Measurements from ENCODE around the gene SEMA3A.
"Not testable (repeated sequence)": the region's sequence is repeated elsewhere in the genome, so short reads cannot be mapped to it uniquely, and the experiment has no call there.

SEMA3A gene

GRCh38 chr7:84058311-84059076 is 136.1 kb downstream of the SEMA3A start:
- no peak for DNase-seq

GRCh38 chr7:84057576-84057975 is 137.0 kb downstream of the SEMA3A start:
- DNase-seq = no peak

- DNase-seq = no peak
Observed at GRCh38 chr7:84055904-84056605, 138.5 kb downstream of the SEMA3A start.

DNA sequence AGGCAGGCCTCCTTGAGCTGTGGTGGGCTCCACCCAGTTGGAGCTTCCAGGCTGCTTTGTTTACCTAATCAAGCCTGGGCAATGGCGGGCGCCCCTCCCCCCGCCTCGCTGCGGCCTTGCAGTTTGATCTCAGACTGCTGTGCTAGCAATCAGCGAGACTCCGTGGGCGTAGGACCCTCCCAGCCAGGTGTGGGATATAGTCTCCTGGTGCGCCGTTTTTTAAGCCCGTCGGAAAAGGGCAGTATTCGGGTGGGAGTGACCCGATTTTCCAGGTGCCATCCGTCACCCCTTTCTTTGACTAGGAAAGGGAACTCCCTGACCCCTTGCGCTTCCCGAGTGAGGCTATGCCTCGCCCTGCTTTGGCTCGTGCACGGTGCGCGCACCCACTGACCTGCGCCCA is 139.4 kb downstream of the SEMA3A start:
- DNase-seq = not testable (repeated sequence)

- DNase-seq = no peak
Observed at GRCh38 chr7:84049071-84049836, 145.3 kb downstream of the SEMA3A start.

DNA sequence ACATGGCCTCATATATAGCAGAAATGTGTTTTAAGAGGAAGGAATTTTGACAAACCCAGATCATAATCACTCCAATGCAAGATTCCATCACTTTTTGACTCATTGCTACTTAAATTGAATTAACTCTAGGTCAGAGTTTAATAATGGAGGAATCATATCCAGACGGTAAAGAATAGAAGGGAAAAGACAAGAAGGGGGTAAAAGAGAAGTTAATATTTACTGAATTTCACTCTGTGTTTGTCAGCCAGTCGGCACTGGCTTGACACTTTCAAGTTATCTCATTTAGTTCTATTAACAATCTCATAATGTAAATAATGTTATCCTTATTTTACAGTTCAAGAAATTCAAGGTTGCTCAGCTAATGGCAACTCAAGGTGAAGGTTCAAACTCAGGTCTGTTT is 147.5 kb downstream of the SEMA3A start:
- DNase-seq = no peak

GRCh38 chr7:84044834-84045233 is 149.8 kb downstream of the SEMA3A start:
- DNase-seq = no peak

DNA sequence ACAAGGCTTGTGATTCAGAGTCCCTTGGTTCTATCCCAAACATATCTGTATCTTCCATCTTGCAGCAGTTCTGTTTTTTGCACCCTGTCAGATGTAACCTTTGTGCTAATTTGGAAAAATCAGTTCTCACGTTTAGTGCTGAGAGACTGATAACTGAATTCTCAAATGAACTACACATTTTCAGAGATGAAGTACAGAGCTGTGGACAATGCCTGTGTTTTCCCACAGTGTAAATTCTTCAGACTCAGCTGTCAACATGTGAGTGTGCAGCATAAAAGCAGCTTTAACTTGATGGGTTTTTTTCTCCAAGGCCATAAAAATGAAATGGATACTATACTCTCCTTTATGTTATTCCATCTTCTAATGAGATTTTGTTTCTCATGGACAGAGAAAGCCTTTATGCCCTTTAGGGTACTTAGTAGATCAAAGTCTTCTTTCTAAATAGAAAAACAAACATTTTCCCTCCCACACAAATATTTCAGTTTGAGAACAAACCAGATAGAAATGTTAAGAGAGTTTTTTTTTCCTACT is 150.9 kb downstream of the SEMA3A start:
- no peak for DNase-seq

- DNase-seq = no peak
Observed at GRCh38 chr7:84042110-84042539, 152.5 kb downstream of the SEMA3A start.

- no peak for DNase-seq
Observed at GRCh38 chr7:84041649-84042048, 152.9 kb downstream of the SEMA3A start.

DNA sequence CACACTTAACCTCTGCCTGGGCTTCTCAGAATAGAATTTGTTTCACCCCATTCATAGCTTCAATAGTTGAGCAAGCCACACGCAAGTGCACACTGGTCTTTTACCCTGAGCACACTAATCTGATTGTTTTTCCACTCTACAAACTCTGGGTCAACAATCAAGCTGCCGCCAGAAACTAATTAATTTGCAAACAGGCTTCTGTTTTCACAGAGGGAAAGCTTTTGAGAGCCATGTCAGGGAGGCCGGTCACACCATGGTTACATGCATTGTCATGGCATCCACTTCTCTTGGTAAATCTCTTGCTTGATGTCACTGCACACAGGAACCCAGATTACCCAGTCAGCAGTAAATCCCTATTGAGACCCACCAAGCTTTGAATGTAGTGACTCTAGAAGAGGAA is 154.2 kb downstream of the SEMA3A start:
- DNase-seq = no peak

DNA sequence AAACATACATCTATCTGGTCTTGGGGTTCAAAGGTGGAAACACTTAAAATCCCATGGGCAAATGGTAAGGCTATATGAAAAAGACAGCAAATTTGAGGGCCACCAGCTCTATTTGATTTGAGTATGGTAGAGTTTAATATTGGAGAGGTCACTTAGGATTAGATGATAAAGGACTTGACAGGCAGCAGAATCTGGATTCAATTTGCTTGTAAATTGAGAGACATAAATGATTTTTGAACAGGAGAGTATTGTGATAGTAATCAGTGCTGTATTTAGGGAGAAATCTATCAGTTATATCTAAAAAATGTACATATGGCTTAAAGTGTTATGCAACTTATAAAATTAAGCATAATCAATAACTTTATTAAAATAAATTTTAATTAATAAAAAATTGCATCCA is 155.2 kb downstream of the SEMA3A start:
- no peak for DNase-seq

DNA sequence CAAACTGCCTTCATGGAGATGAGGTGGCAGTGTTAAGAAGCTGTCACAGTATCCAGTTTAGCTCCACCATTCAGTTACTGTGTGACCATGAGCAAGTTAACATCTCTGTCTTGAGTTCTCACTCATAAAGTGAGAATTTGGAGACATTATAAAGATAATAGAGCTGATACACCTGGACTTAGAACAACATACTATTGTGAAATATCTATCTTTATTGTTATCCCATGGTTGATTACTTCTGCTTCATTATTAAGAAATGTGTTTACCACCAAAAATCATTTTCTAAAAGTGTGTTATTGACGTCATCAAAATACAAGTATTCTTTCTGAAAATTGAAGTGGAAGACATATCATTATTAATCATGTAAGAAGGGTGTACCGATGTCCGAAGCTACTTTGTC is 166.9 kb downstream of the SEMA3A start:
- no peak for DNase-seq

DNA sequence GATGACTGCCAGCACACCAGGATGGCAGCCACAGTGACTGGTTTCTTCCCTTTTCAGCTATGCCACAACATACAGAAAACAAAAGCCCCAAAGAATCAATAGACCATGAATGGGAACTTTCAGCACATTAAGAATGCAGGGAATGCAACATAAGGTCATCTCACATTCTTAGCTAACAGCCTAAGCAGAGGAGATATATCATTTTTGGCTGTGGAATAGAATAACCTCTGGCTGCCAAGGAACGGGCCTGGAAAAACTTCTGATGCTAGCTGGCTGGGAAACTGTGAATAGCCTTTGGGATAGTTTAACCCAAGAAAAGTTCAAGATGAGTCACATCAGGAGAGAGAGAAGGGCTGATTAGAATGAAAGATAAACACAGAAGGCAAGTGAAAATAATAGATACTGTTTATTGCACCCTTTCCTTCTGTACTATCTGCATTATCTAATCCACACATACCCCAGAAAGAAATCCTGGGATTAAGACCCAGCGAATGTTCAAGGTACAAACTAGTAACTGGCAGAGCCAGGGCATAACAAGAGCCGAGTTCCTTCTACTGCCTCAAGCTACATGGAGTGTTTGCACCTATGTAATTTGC is 169.2 kb downstream of the SEMA3A start:
- no peak for DNase-seq

DNA sequence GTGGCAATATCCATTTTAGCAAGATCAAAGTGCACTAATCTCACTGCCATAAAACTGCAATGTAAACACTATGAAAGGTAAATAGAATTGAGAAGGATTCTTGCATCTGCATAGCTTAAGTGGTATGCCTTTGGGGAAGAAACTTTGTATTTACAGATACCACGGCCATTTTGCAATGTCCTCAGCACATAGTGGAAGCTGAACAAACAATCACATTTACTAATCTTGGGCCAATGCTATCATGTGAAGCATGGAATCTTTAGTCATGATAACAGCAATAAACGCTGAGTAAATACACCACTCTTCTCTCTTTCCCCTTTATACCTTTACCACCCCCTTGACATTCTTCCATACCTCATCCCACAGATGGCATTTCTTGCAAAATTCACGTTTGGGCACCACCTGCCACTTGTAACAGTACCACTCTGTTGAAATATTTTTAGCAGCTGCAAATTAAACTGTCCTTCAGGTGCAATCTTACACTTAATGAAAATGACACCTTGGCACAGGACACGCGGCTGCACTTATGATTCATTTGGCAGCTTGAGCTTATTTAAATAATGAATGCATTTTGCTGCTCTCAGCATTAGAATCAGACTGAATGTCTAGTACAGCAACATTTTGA is 171.8 kb downstream of the SEMA3A start:
- DNase-seq = no peak

- no peak for DNase-seq
Observed at GRCh38 chr7:84022009-84022408, 172.6 kb downstream of the SEMA3A start.

DNA sequence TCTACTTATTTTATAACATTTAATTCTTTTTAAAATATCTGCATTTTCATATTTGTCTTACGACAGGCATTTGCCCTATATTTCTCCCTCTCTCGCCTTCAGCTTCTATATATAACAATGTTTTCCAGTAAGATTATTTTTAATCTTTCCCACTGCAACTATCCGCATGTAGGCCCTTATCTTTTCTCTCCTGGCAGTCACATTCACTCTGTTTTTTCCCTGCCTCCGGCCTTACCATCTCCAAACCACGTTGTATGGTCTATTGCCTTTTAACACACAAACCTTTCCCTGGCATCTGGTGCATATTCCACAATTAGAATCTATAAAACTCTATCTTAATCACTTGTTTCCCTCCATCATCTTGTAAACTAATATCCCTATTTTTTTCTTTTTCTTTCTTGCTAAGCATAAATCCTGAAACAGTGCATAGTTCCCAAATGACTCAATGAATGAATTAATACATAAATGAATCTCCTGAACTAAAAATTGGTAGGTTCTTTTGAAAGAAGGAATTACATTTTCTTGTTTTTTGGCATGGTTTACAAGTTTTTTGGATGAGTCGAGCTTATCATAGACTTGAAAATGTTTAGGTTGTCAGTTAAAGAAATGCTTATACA is 173.2 kb downstream of the SEMA3A start:
- no peak for DNase-seq

GRCh38 chr7:84017651-84018050 is 176.9 kb downstream of the SEMA3A start:
- no peak for DNase-seq

DNA sequence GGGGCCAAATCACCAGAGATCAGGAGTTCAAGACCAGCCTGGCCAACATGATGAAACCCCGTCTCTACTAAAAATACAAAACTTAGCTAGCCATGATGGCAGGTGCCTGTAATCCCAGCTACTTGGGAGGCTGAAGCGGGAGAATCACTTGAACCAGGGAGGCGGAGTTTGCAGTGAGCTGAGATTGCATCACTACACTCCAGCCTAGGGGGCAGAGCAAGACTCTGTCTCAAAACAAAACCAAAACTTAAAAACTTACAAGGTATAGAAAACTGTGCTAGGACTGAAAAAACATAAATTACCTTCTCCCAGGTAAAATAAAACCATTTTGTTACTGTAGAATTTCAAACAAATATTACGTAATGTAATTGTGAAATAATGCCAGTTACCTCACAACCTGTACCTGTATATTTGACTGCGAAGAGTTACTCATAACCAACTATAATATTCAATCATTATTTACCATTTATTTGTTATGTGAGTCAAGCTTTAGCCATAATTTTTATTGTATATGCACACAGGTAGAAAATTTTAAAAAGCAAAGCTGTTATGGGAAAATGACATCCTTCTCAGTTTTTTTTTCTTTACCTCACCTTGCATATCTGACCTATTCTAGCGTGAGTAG is 180.9 kb downstream of the SEMA3A start:
- no peak for DNase-seq

DNA sequence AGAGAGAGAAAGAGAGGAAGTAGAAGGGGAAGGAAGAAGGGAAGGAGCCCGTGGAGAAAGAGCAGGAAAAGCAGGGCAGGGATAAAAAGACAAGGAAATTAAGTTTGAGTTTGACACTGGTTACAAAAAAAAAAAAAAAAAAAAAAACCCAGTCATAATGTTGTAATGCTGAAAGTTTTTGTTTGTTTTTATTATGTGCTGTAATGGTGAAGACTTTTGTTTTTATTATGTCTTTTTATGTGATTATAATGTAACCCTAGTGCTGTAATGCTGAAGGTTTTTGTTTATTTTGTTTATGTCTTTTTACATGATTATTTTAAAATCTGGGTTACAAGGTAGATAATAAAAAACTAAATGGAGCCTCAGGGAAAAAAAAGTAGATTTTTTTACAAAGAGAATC is 184.8 kb downstream of the SEMA3A start:
- DNase-seq = no peak

DNA sequence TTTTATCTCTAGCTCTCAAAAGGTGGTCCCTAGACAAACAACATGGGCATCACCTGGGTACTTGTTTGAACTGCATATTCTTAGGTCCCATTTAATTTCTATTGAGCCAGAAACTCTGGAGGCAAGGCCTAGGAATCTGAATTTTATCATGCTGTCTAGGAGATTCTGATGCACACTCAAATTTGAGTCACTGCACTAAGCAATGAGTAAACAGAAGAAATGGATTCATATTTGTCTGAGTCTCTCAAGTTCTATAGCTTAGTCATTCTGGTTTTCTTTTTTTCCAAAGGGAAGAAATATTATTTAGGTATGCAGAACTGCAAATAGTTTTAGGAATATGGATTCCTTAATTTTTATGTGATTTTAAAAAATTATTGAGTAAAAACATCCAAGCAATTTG is 185.5 kb downstream of the SEMA3A start:
- no peak for DNase-seq

GRCh38 chr7:84003191-84003590 is 191.4 kb downstream of the SEMA3A start:
- DNase-seq = no peak
